Loucy (cell line): Measurements from ENCODE around the gene GPR63.

Experiments
- H2AFZ ChIP-seq: fragments of 200-600 bp; sonication (generic); 2 replicates; pipeline ENCODE4 v1.6.0; 2016; ENCODE audit warnings: antibody characterized with exemption, mild to moderate bottlenecking, low read length, moderate library complexity
- H3F3A ChIP-seq: fragments of 200-600 bp; 2 replicates; pipeline ENCODE4 v1.6.0; 2016; ENCODE audit warnings: antibody characterized with exemption, low read depth, mild to moderate bottlenecking
- H3K27me3 ChIP-seq: fragments of 200-600 bp; sonication (generic); 2 replicates; pipeline ENCODE4 v1.6.1; 2014; ENCODE audit warnings: low read length, mild to moderate bottlenecking; ENCODE audit not compliant: insufficient read depth, poor library complexity, severe bottlenecking
- H3K36me3 ChIP-seq: fragments of 200-600 bp; sonication (generic); 2 replicates; pipeline ENCODE4 v1.6.1; 2016; ENCODE audit warnings: low read length; ENCODE audit not compliant: insufficient read depth
- H3K4me1 ChIP-seq: fragments of 200-600 bp; sonication (generic); 2 replicates; pipeline ENCODE4 v1.5.1; 2014; ENCODE audit warnings: low read length, mild to moderate bottlenecking; ENCODE audit not compliant: insufficient read depth, poor library complexity, severe bottlenecking
- H3K4me2 ChIP-seq: fragments of 200-600 bp; sonication (generic); 2 replicates; pipeline ENCODE4 v1.6.0; 2014; ENCODE audit warnings: antibody characterized with exemption, low read length, low read depth, mild to moderate bottlenecking; ENCODE audit not compliant: poor library complexity, severe bottlenecking
- H3K4me3 ChIP-seq: fragments of 200-600 bp; sonication (generic); 2 replicates; pipeline ENCODE4 v1.5.1; 2014; ENCODE audit warnings: low read length, mild to moderate bottlenecking, mixed read lengths; ENCODE audit not compliant: poor library complexity, severe bottlenecking
- H3K79me2 ChIP-seq: fragments of 200-600 bp; sonication (generic); 2 replicates; pipeline ENCODE4 v1.6.1; 2014; ENCODE audit warnings: low read length; ENCODE audit not compliant: insufficient read depth
- H3K9ac ChIP-seq: fragments of 200-600 bp; sonication (generic); 2 replicates; pipeline ENCODE4 v1.6.0; 2014; ENCODE audit warnings: mild to moderate bottlenecking, low read depth, low read length, moderate library complexity; ENCODE audit not compliant: poor library complexity, severe bottlenecking
- H3K9me2 ChIP-seq: fragments of 200-600 bp; sonication (generic); replicated peaks from 2 replicates; pipeline ENCODE4 v1.6.1; 2016; ENCODE audit warnings: low read depth, low read length, mixed read lengths
- H3K9me3 ChIP-seq: fragments of 200-600 bp; sonication (generic); 2 replicates; pipeline ENCODE4 v1.6.1; 2014; ENCODE audit warnings: mild to moderate bottlenecking, antibody characterized with exemption, low read length, low read depth; ENCODE audit not compliant: insufficient read depth
- H4K20me1 ChIP-seq: fragments of 200-600 bp; sonication (generic); 2 replicates; pipeline ENCODE4 v1.6.0; 2014; ENCODE audit warnings: antibody characterized with exemption, low read length, mild to moderate bottlenecking; ENCODE audit not compliant: insufficient read depth, poor library complexity, severe bottlenecking
- EZH2phosphoT487 ChIP-seq: fragments of 200-600 bp; IDR thresholded peaks from 2 replicates; pipeline ENCODE4 v1.6.1; 2018; ENCODE audit warnings: antibody characterized with exemption, mild to moderate bottlenecking, moderate library complexity, borderline replicate concordance
- TF ChIP-seq, protein P1 (sequence below): fragments of 200-600 bp; sonication (generic); conservative IDR thresholded peaks from 2 replicates; pipeline ENCODE4 v1.5.1; 2014; ENCODE audit warnings: mild to moderate bottlenecking, antibody characterized with exemption, low read length

GPR63 gene

DNA sequence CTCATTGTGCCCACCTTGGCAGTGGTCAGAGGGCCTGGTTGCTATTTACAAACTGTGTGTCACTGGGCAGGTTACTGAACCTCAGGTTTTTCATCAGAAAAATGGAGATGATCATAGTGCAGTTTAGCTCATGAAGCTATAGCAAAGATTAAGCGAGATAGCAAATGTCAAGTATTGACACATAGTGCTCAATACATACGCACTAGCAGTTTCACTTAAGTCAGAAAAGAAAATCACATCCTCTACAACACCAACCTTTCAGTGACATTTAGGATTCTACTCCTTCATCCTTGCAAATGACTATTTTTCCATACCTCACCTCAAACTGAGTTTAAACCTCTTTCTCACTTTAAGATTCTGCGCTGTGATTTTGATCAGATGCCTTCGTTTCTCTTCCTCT is 16.2 kb downstream of the GPR63 start:
- Histone ChIP-seq H3K9me2 (no peaks in the 10 kb centered on the region), H3K9ac (no peak overlapping the region), H3F3A (no peaks in the 10 kb centered on the region), H3K36me3 (no peaks in the 10 kb centered on the region), H2AFZ (no peak overlapping the region), H3K9me3 (no peaks in the 10 kb centered on the region), H4K20me1 (no peaks in the 10 kb centered on the region), H3K27me3 (no peaks in the 10 kb centered on the region), H3K79me2 (no peaks in the 10 kb centered on the region), H3K4me1 (no peaks in the 10 kb centered on the region), H3K4me3 (no peak overlapping the region), H3K4me2 (no peak overlapping the region)
- no peak for TF ChIP-seq EZH2phosphoT487
- TF ChIP-seq, protein P1, sequence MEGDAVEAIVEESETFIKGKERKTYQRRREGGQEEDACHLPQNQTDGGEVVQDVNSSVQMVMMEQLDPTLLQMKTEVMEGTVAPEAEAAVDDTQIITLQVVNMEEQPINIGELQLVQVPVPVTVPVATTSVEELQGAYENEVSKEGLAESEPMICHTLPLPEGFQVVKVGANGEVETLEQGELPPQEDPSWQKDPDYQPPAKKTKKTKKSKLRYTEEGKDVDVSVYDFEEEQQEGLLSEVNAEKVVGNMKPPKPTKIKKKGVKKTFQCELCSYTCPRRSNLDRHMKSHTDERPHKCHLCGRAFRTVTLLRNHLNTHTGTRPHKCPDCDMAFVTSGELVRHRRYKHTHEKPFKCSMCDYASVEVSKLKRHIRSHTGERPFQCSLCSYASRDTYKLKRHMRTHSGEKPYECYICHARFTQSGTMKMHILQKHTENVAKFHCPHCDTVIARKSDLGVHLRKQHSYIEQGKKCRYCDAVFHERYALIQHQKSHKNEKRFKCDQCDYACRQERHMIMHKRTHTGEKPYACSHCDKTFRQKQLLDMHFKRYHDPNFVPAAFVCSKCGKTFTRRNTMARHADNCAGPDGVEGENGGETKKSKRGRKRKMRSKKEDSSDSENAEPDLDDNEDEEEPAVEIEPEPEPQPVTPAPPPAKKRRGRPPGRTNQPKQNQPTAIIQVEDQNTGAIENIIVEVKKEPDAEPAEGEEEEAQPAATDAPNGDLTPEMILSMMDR: no peak

DNA sequence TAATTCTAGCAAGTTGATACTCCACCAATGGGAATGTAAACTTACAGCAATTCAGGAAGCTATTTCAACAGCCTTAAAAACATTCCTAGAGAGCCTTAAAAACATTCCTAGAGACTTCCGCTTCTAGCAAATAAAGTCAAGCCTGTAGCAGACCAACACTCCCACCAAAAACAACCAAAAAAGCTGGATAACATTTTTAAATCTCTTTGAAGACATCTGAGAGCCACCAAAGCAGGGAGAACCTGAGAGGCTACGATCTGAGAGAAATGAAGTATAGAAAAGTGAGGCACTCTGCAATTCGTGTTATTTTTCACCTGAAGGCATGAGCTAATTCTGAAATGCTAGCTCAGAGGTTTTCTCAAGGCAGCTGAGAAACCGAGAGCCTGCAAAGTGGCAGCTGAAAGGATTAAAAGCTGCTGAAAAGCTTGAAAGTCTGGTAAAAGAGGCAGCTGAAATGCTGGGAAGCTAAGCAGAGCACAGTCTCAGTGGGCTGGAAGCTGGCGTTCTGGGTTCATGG is 20.9 kb downstream of the GPR63 start:
- Histone ChIP-seq H3K36me3 (no peaks in the 10 kb centered on the region), H2AFZ (no peak overlapping the region), H3K4me1 (no peaks in the 10 kb centered on the region), H3K9me3 (no peaks in the 10 kb centered on the region), H3K4me2 (no peak overlapping the region), H3K9me2 (no peaks in the 10 kb centered on the region), H4K20me1 (no peaks in the 10 kb centered on the region), H3F3A (no peaks in the 10 kb centered on the region), H3K4me3 (no peak overlapping the region), H3K27me3 (no peaks in the 10 kb centered on the region), H3K9ac (no peak overlapping the region), H3K79me2 (no peaks in the 10 kb centered on the region)
- TF ChIP-seq, protein P1: no peak
- TF ChIP-seq EZH2phosphoT487: no peak

DNA sequence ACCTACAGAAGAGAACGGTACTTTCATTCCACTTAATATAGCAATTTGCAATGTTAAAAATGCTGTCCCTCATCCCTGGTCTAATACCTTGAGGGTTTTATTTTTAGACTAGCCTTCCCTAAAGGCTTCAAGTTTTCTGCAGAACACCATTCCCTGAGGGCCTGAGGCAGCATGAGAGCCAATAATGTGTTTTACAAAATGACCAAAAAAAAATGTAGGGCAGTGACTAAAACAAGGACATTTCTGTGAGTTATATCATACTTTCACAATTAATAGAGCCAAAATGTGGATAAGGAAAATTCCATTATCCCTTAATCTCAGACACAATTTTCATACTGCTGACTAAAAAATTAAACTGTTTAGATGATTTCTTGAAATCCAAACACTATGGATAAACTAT is 22.7 kb downstream of the GPR63 start:
- H3K79me2 ChIP-seq: no peaks in the 10 kb centered on the region
- TF ChIP-seq, protein P1: no peak
- no peak for TF ChIP-seq EZH2phosphoT487
- H2AFZ ChIP-seq: no peak overlapping the region
- H3K4me3 ChIP-seq: no peak overlapping the region
- H3K9me2 ChIP-seq: no peaks in the 10 kb centered on the region
- no peaks in the 10 kb centered on the region for H3K36me3 ChIP-seq
- H3F3A ChIP-seq: no peaks in the 10 kb centered on the region
- H3K4me1 ChIP-seq: no peaks in the 10 kb centered on the region
- H3K4me2 ChIP-seq: no peak overlapping the region
- no peaks in the 10 kb centered on the region for H4K20me1 ChIP-seq
- no peaks in the 10 kb centered on the region for H3K9me3 ChIP-seq
- H3K9ac ChIP-seq: no peak overlapping the region
- no peaks in the 10 kb centered on the region for H3K27me3 ChIP-seq
